Trophoblast cell (in vitro differentiated cells and primary cell): ENCODE data around the gene CDK13.

ENCODE experiments used
- DNase-seq, 2 donors: peaks; one replicate each; pipeline ENCODE4 v3.0.0-alpha.2; 2016
- H2AFZ ChIP-seq: 2 replicates; pipeline ENCODE4 v1.6.1; 2013; ENCODE audit warnings: low read length, moderate library complexity, mild to moderate bottlenecking; ENCODE audit not compliant: insufficient read depth, poor library complexity
- H2AK5ac ChIP-seq: 2 replicates; pipeline ENCODE4 v1.6.1; 2013; ENCODE audit warnings: mild to moderate bottlenecking, low read length
- H2BK120ac ChIP-seq: 2 replicates; pipeline ENCODE4 v1.6.1; 2013; ENCODE audit warnings: low read length, mild to moderate bottlenecking, moderate library complexity; ENCODE audit not compliant: insufficient read depth, poor library complexity
- H2BK12ac ChIP-seq: 2 replicates; pipeline ENCODE4 v1.6.1; 2013; ENCODE audit warnings: mild to moderate bottlenecking, low read length, moderate library complexity
- H2BK5ac ChIP-seq: 2 replicates; pipeline ENCODE4 v1.6.1; 2013; ENCODE audit warnings: low read length, low read depth, moderate library complexity, mild to moderate bottlenecking; ENCODE audit not compliant: poor library complexity
- H3K14ac ChIP-seq: 2 replicates; pipeline ENCODE4 v1.6.1; 2013; ENCODE audit warnings: mild to moderate bottlenecking, low read length
- H3K18ac ChIP-seq: 2 replicates; pipeline ENCODE4 v1.6.1; 2013; ENCODE audit warnings: mild to moderate bottlenecking, low read length
- H3K23ac ChIP-seq: 2 replicates; pipeline ENCODE4 v1.6.1; 2013; ENCODE audit warnings: low read length
- H3K27ac ChIP-seq: 2 replicates; pipeline ENCODE4 v1.5.1; 2013; ENCODE audit warnings: low read depth, mild to moderate bottlenecking, inconsistent platforms, low read length, moderate library complexity
- H3K27me3 ChIP-seq: 2 replicates; pipeline ENCODE4 v1.6.1; 2013; ENCODE audit warnings: inconsistent platforms, mild to moderate bottlenecking, low read length, moderate library complexity; ENCODE audit not compliant: insufficient read depth
- H3K36me3 ChIP-seq, 2 experiments: 1 replicate in 1 of 2; 2 replicates in 1 of 2; pipeline ENCODE4 v1.6.1; 2013; ENCODE audit warnings: low read length in 2 of 2, mild to moderate bottlenecking in 2 of 2, moderate library complexity in 1 of 2; ENCODE audit not compliant: insufficient read depth in 2 of 2, control insufficient read depth in 1 of 2
- H3K4ac ChIP-seq: 2 replicates; pipeline ENCODE4 v1.6.1; 2013; ENCODE audit warnings: low read depth, mild to moderate bottlenecking, low read length, moderate library complexity
- H3K4me1 ChIP-seq, 2 experiments: 1 replicate in 1 of 2; 2 replicates in 1 of 2; pipeline ENCODE4 v1.6.1; 2013; ENCODE audit warnings: low read length in 2 of 2, mild to moderate bottlenecking in 2 of 2, moderate library complexity in 1 of 2; ENCODE audit not compliant: insufficient read depth in 2 of 2, control insufficient read depth in 1 of 2
- H3K4me2 ChIP-seq: 2 replicates; pipeline ENCODE4 v1.6.1; 2013; ENCODE audit warnings: inconsistent platforms, mild to moderate bottlenecking, low read length, moderate library complexity
- H3K4me3 ChIP-seq: 2 replicates; pipeline ENCODE4 v1.5.1; 2013; ENCODE audit warnings: mild to moderate bottlenecking, low read depth, low read length, inconsistent platforms
- H3K79me1 ChIP-seq: one replicate; pipeline ENCODE4 v1.6.1; 2013; ENCODE audit warnings: low read length
- H3K79me2 ChIP-seq: 2 replicates; pipeline ENCODE4 v1.6.1; 2013; ENCODE audit warnings: low read length, mild to moderate bottlenecking; ENCODE audit not compliant: control insufficient read depth, insufficient read depth, poor library complexity
- H3K9ac ChIP-seq: 2 replicates; pipeline ENCODE4 v1.6.1; 2013; ENCODE audit warnings: mild to moderate bottlenecking, low read length
- H3K9me3 ChIP-seq: 2 replicates; pipeline ENCODE4 v1.6.1; 2013; ENCODE audit warnings: low read depth, mild to moderate bottlenecking, control low read depth, inconsistent platforms, low read length; ENCODE audit not compliant: insufficient read depth
- H4K12ac ChIP-seq: 2 replicates; pipeline ENCODE4 v1.6.1; 2013; ENCODE audit warnings: low read depth, mild to moderate bottlenecking, low read length, moderate library complexity
- H4K8ac ChIP-seq: 2 replicates; pipeline ENCODE4 v1.6.1; 2013; ENCODE audit warnings: low read depth, mild to moderate bottlenecking, low read length, moderate library complexity
- H4K91ac ChIP-seq: one replicate; pipeline ENCODE4 v1.6.1; 2013; ENCODE audit warnings: low read depth, mild to moderate bottlenecking, low read length, moderate library complexity
- WGBS: extraction: QIAGEN DNeasy Blood & Tissue Kit; methylation state at CpG from one replicate; pipeline ENCODE4 v1.1.7; 2013; ENCODE audit warnings: missing lambda C conversion rate; ENCODE audit not compliant: insufficient read length, insufficient coverage; ENCODE audit errors: extremely low coverage; 5-methylcytosine and 5-hydroxymethylcytosine counted together

Gene CDK13

GRCh38 chr7:39948956-39949928, 814 bp upstream of the CDK13 start:
- Histone ChIP-seq H3K9ac (peak overlapping the region; percentile 77), H3K4me2 (peak overlapping the region; percentile 84), H3K79me1 (peaks cover 25% of the 10 kb centered on the region), H4K91ac (peak overlapping the region; percentile 88), H3K18ac (peak overlapping the region; percentile 73), H2BK12ac (no peak overlapping the region), H2BK120ac (peak overlapping the region; percentile 33), H3K36me3 (no peaks in the 10 kb centered on the region), H2BK5ac (peak overlapping the region; percentile 51), H3K4me3 (peak overlapping the region; percentile 98), H3K14ac (peak overlapping the region; percentile 87), H2AFZ (peak overlapping the region; percentile 84), H3K79me2 (peaks cover 22% of the 10 kb centered on the region), H2AK5ac (peak overlapping the region; percentile 5), H4K8ac (peak overlapping the region; percentile 91), H3K23ac (no peak overlapping the region), H3K9me3 (no peaks in the 10 kb centered on the region), H3K4me1 (peaks cover 0 to 3% of the 10 kb centered on the region in 2 experiments), H3K27ac (peak overlapping the region; percentile 97), H4K12ac (peak overlapping the region; percentile 22), H3K4ac (peak overlapping the region; percentile 22), H3K27me3 (no peaks in the 10 kb centered on the region)
- DNase-seq, result peak; percentile 99 to 100
- no CpG with 5 or more reads among the region's 74 CpGs for WGBS

DNA sequence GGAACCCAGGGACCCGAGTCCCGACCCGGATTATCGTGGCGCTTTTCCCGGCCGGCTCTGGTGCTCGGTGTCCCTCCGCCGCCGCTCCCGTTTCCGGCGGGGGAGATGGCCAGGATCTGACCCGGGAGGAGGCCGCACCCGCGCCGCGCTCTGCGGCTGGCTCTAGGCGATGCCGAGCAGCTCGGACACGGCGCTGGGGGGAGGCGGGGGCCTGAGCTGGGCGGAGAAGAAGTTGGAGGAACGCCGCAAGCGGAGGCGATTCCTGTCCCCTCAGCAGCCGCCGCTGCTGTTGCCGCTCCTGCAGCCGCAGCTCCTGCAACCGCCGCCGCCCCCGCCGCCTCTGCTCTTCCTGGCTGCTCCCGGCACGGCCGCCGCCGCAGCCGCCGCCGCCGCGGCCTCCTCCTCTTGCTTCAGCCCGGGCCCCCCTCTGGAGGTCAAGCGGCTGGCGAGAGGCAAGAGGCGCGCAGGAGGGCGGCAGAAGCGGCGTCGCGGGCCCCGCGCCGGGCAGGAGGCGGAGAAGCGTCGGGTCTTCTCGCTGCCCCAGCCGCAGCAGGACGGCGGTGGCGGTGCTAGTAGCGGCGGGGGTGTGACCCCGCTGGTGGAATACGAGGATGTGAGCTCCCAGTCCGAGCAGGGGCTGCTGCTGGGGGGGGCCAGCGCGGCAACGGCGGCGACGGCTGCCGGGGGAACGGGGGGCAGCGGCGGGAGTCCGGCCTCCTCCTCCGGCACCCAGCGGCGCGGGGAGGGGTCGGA, 593 bp downstream of the CDK13 start:
- peak overlapping the region; percentile 83 for H4K8ac ChIP-seq
- peak overlapping the region; percentile 84 for H2BK5ac ChIP-seq
- H2BK12ac ChIP-seq, result peak overlapping the region; percentile 38
- peak overlapping the region; percentile 98 for H3K4ac ChIP-seq
- H3K23ac ChIP-seq, result no peak overlapping the region
- peak overlapping the region; percentile 97 for H3K9ac ChIP-seq
- no CpG with 5 or more reads among the region's 93 CpGs for WGBS
- peak overlapping the region; percentile 78 for H4K12ac ChIP-seq
- H3K79me2 ChIP-seq, result peaks cover 26% of the 10 kb centered on the region
- peak; percentile 27 to 52 for DNase-seq
- peaks cover 25% of the 10 kb centered on the region for H3K79me1 ChIP-seq
- no peaks in the 10 kb centered on the region for H3K36me3 ChIP-seq
- H3K27ac ChIP-seq, result peak overlapping the region; percentile 97
- H4K91ac ChIP-seq, result peak overlapping the region; percentile 88
- H3K4me2 ChIP-seq, result peak overlapping the region; percentile 84
- H3K4me3 ChIP-seq, result peak overlapping the region; percentile 98
- no peaks in the 10 kb centered on the region for H3K27me3 ChIP-seq
- H3K4me1 ChIP-seq, result peaks cover 0 to 3% of the 10 kb centered on the region in 2 experiments
- H3K18ac ChIP-seq, result peak overlapping the region; percentile 91
- no peaks in the 10 kb centered on the region for H3K9me3 ChIP-seq
- peak overlapping the region; percentile 88 for H3K14ac ChIP-seq
- H2BK120ac ChIP-seq, result peak overlapping the region; percentile 82
- H2AFZ ChIP-seq, result peak overlapping the region; percentile 78
- peak overlapping the region; percentile 81 for H2AK5ac ChIP-seq

- peaks cover 0 to under 1% of the 10 kb centered on the region in 2 experiments for H3K36me3 ChIP-seq
- H3K9me3 ChIP-seq, result no peaks in the 10 kb centered on the region
- peak; percentile 32 to 58 for DNase-seq
- peak overlapping the region; percentile 98 for H3K4ac ChIP-seq
- peak overlapping the region; percentile 78 for H2AFZ ChIP-seq
- H3K4me3 ChIP-seq, result peak overlapping the region; percentile 98
- peak overlapping the region; percentile 24 for H2BK5ac ChIP-seq
- H3K79me2 ChIP-seq, result peaks cover 27% of the 10 kb centered on the region
- peak overlapping the region; percentile 78 for H4K12ac ChIP-seq
- peak overlapping the region; percentile 81 for H2AK5ac ChIP-seq
- H3K79me1 ChIP-seq, result peaks cover 25% of the 10 kb centered on the region
- peak overlapping the region; percentile 88 for H4K91ac ChIP-seq
- peak overlapping the region; percentile 83 for H4K8ac ChIP-seq
- peaks cover 0 to 3% of the 10 kb centered on the region in 2 experiments for H3K4me1 ChIP-seq
- H3K27ac ChIP-seq, result peak overlapping the region; percentile 97
- H3K27me3 ChIP-seq, result no peaks in the 10 kb centered on the region
- WGBS, result no CpG with 5 or more reads among the region's 79 CpGs
- no peak overlapping the region for H3K23ac ChIP-seq
- H3K18ac ChIP-seq, result peak overlapping the region; percentile 91
- peak overlapping the region; percentile 97 for H3K9ac ChIP-seq
- peak overlapping the region; percentile 59 for H2BK120ac ChIP-seq
- peak overlapping the region; percentile 88 for H3K14ac ChIP-seq
- no peak overlapping the region for H2BK12ac ChIP-seq
- peak overlapping the region; percentile 84 for H3K4me2 ChIP-seq
Measured at GRCh38 chr7:39951226-39952194, 1.5 kb downstream of the CDK13 start.
